Measurements from ENCODE around the gene PHAF1.

Gene PHAF1

GRCh38 chr16:67180166-67180565 is 70.4 kb downstream of the PHAF1 start:
- H3K4me1 Mint-ChIP-seq (ENCODE audit: low read depth), result peaks cover 26% of the 10 kb centered on the region
- intact Hi-C loops (cut with micrococcal nuclease), result no loop called here
- H3K9me3 Mint-ChIP-seq, result no peaks in the 10 kb centered on the region
- H3K4me3 Mint-ChIP-seq, result no peak overlapping the region
- H3K27ac Mint-ChIP-seq, result no peak overlapping the region
- H3K36me3 Mint-ChIP-seq (ENCODE audit: low read depth), result peaks cover 38% of the 10 kb centered on the region
- peaks cover 48% of the 10 kb centered on the region for H3K27me3 Mint-ChIP-seq

GRCh38 chr16:67181346-67181745 is 71.6 kb downstream of the PHAF1 start:
- Mint-ChIP-seq H3K4me3 (no peak overlapping the region), H3K27ac (no peak overlapping the region), H3K9me3 (no peaks in the 10 kb centered on the region), H3K36me3 (ENCODE audit: low read depth) (peaks cover 26% of the 10 kb centered on the region), H3K27me3 (peaks cover 46% of the 10 kb centered on the region), H3K4me1 (ENCODE audit: low read depth) (peaks cover 32% of the 10 kb centered on the region)
- intact Hi-C loops (cut with micrococcal nuclease), result no loop called here

GRCh38 chr16:67182288-67182687 is 72.5 kb downstream of the PHAF1 start:
- Mint-ChIP-seq H3K27ac (no peak overlapping the region), H3K4me3 (no peak overlapping the region), H3K4me1 (ENCODE audit: low read depth) (peaks cover 31% of the 10 kb centered on the region), H3K36me3 (ENCODE audit: low read depth) (peaks cover 17% of the 10 kb centered on the region), H3K27me3 (peaks cover 45% of the 10 kb centered on the region), H3K9me3 (no peaks in the 10 kb centered on the region)
- intact Hi-C loops (cut with micrococcal nuclease), result loop anchor here (2.0 kb wide), 1 partner anchor 21 kb away; no protein-coding TSS in a partner anchor

- Mint-ChIP-seq H3K36me3 (ENCODE audit: low read depth) (peaks cover 12% of the 10 kb centered on the region), H3K4me1 (ENCODE audit: low read depth) (peaks cover 23% of the 10 kb centered on the region), H3K9me3 (no peaks in the 10 kb centered on the region), H3K27me3 (peaks cover 36% of the 10 kb centered on the region), H3K4me3 (no peak overlapping the region), H3K27ac (no peak overlapping the region)
- intact Hi-C loops (cut with micrococcal nuclease), result loop anchor here (2.0 kb wide), 1 partner anchor 22 kb away; no protein-coding TSS in a partner anchor
Observed at GRCh38 chr16:67183284-67183626, 73.5 kb downstream of the PHAF1 start.

GRCh38 chr16:67183627-67184452 is 74.1 kb downstream of the PHAF1 start, which contains the start of gene MATCAP1:
Gene MATCAP1 (minus strand): TSS chr16:67183963. CDS start chr16:67180610, 3,353 bp downstream.
- H3K27ac Mint-ChIP-seq, result no peak within 1 kb of the TSS

GRCh38 chr16:67184453-67184994 is 74.8 kb downstream of the PHAF1 start:
- H3K27ac Mint-ChIP-seq, result no peak overlapping the region
- H3K9me3 Mint-ChIP-seq, result no peaks in the 10 kb centered on the region
- H3K4me1 Mint-ChIP-seq (ENCODE audit: low read depth), result peaks cover 13% of the 10 kb centered on the region
- H3K27me3 Mint-ChIP-seq, result peaks cover 27% of the 10 kb centered on the region
- H3K4me3 Mint-ChIP-seq, result no peak overlapping the region
- H3K36me3 Mint-ChIP-seq (ENCODE audit: low read depth), result peaks cover 5% of the 10 kb centered on the region
- intact Hi-C loops (cut with micrococcal nuclease), result loop anchor here (2.0 kb wide), 1 partner anchor 42 kb away; the partner anchor contains the start of gene TMEM208

More at GRCh38 chr16:67183627-67184452, 74.1 kb downstream of the PHAF1 start, which contains the start of gene MATCAP1:
- Mint-ChIP-seq H3K36me3 (ENCODE audit: low read depth) (peaks cover 10% of the 10 kb centered on the region), H3K4me3 (no peak within 1 kb of the TSS), H3K27me3 (peaks cover 32% of the 10 kb centered on the region), H3K9me3 (no peaks in the 10 kb centered on the region), H3K4me1 (ENCODE audit: low read depth) (peaks cover 17% of the 10 kb centered on the region)
- intact Hi-C loops (cut with micrococcal nuclease), result loop anchor here (2.0 kb wide), 2 partner anchors 23 to 43 kb away; partner anchors contain the start of gene TMEM208

- H3K9me3 Mint-ChIP-seq, result no peaks in the 10 kb centered on the region
- H3K27me3 Mint-ChIP-seq, result peaks cover 24% of the 10 kb centered on the region
- H3K27ac Mint-ChIP-seq, result peak overlapping the region; percentile 18
- H3K4me3 Mint-ChIP-seq, result no peak overlapping the region
- no peaks in the 10 kb centered on the region for H3K36me3 Mint-ChIP-seq (ENCODE audit: low read depth)
- H3K4me1 Mint-ChIP-seq (ENCODE audit: low read depth), result peaks cover 13% of the 10 kb centered on the region
- intact Hi-C loops (cut with micrococcal nuclease), result loop anchor here (1.0 to 5.0 kb wide), 3 partner anchors 42 to 238 kb away; partner anchors contain the start of gene TMEM208
Observed at GRCh38 chr16:67184995-67185650, 75.4 kb downstream of the PHAF1 start.

GRCh38 chr16:67185651-67186134 is 76.0 kb downstream of the PHAF1 start:
- peak overlapping the region; percentile 18 for H3K27ac Mint-ChIP-seq
- intact Hi-C loops (cut with micrococcal nuclease), result loop anchor here (1.0 to 5.0 kb wide), 3 partner anchors 41 to 238 kb away; partner anchors contain the start of gene TMEM208

GRCh38 chr16:67186550-67186950 is 76.8 kb downstream of the PHAF1 start:
- peaks cover 17% of the 10 kb centered on the region for H3K4me1 Mint-ChIP-seq (ENCODE audit: low read depth)
- intact Hi-C loops (cut with micrococcal nuclease), result loop anchor here (5.0 kb wide), 1 partner anchor 239 kb away; no protein-coding TSS in a partner anchor
- no peaks in the 10 kb centered on the region for H3K9me3 Mint-ChIP-seq
- H3K4me3 Mint-ChIP-seq, result no peak overlapping the region
- H3K27me3 Mint-ChIP-seq, result peaks cover 24% of the 10 kb centered on the region
- no peak overlapping the region for H3K27ac Mint-ChIP-seq
- H3K36me3 Mint-ChIP-seq (ENCODE audit: low read depth), result no peaks in the 10 kb centered on the region

More at GRCh38 chr16:67185651-67186134, 76.0 kb downstream of the PHAF1 start:
- no peaks in the 10 kb centered on the region for H3K9me3 Mint-ChIP-seq
- H3K4me1 Mint-ChIP-seq (ENCODE audit: low read depth), result peaks cover 13% of the 10 kb centered on the region
- no peak overlapping the region for H3K4me3 Mint-ChIP-seq
- no peaks in the 10 kb centered on the region for H3K36me3 Mint-ChIP-seq (ENCODE audit: low read depth)
- peaks cover 24% of the 10 kb centered on the region for H3K27me3 Mint-ChIP-seq

- H3K9me3 Mint-ChIP-seq, result no peaks in the 10 kb centered on the region
- peaks cover 21% of the 10 kb centered on the region for H3K4me1 Mint-ChIP-seq (ENCODE audit: low read depth)
- H3K27ac Mint-ChIP-seq, result no peak overlapping the region
- intact Hi-C loops (cut with micrococcal nuclease), result loop anchor here (5.0 kb wide), 1 partner anchor 240 kb away; no protein-coding TSS in a partner anchor
- peaks cover 24% of the 10 kb centered on the region for H3K27me3 Mint-ChIP-seq
- H3K36me3 Mint-ChIP-seq (ENCODE audit: low read depth), result peaks cover 3% of the 10 kb centered on the region
- no peak overlapping the region for H3K4me3 Mint-ChIP-seq
Observed at GRCh38 chr16:67187175-67187890, 77.6 kb downstream of the PHAF1 start.

- Mint-ChIP-seq H3K27me3 (peaks cover 24% of the 10 kb centered on the region), H3K9me3 (no peaks in the 10 kb centered on the region), H3K27ac (no peak overlapping the region), H3K4me1 (ENCODE audit: low read depth) (peaks cover 30% of the 10 kb centered on the region), H3K4me3 (no peak overlapping the region), H3K36me3 (ENCODE audit: low read depth) (peaks cover 10% of the 10 kb centered on the region)
- intact Hi-C loops (cut with micrococcal nuclease), result loop anchor here (5.0 kb wide), 1 partner anchor 241 kb away; no protein-coding TSS in a partner anchor
Observed at GRCh38 chr16:67188323-67188722, 78.6 kb downstream of the PHAF1 start.

- Mint-ChIP-seq H3K4me1 (ENCODE audit: low read depth) (peaks cover 35% of the 10 kb centered on the region), H3K27me3 (peaks cover 24% of the 10 kb centered on the region), H3K9me3 (no peaks in the 10 kb centered on the region), H3K27ac (no peak overlapping the region), H3K4me3 (no peak overlapping the region), H3K36me3 (ENCODE audit: low read depth) (peaks cover 15% of the 10 kb centered on the region)
- intact Hi-C loops (cut with micrococcal nuclease), result loop anchor here (5.0 kb wide), 1 partner anchor 241 kb away; no protein-coding TSS in a partner anchor
Observed at GRCh38 chr16:67188798-67189197, 79.1 kb downstream of the PHAF1 start.

- intact Hi-C loops (cut with micrococcal nuclease), result no loop called here
- Mint-ChIP-seq H3K36me3 (ENCODE audit: low read depth) (peaks cover 27% of the 10 kb centered on the region), H3K27ac (no peak within 1 kb of the TSS), H3K4me3 (no peak within 1 kb of the TSS), H3K27me3 (peaks cover 17% of the 10 kb centered on the region), H3K9me3 (no peaks in the 10 kb centered on the region), H3K4me1 (ENCODE audit: low read depth) (peaks cover 41% of the 10 kb centered on the region)
Observed at GRCh38 chr16:67190041-67190440, 80.3 kb downstream of the PHAF1 start, which contains the start of gene EXOC3L1. Gene EXOC3L1 (minus strand): TSS chr16:67190136. CDS start chr16:67189676, 460 bp downstream.

Measured in dendritic cell treated with granulocyte-macrophage colony-stimulating factor and Interleukin-4, amounts not matched to agents 40 ng/mL and 50 ng/mL, for 4 days (primary cell).